Endothelial cell of umbilical vein (primary cell): ENCODE measurements around the gene MAP4K4. TPM values are rescaled to one million over a fixed set of nuclear protein-coding genes. Genes with fewer than 3 reads are reported as not detected.
A peak's percentile ranks its signal among the peaks of the same experiment; 100 is the strongest.

Experiments used
- BruUV-seq: library from RNA; stranded (reverse); fragments of 400-500 nt; replicated peaks from 2 replicates; lab custom pipeline; 2021; lab: Mats Ljungman, UMichigan
- CTCF ChIA-PET: fragments of 300-600, 350-600 bp; sonication (Branson Sonifier 250); formaldehyde crosslinking; loops from one replicate; lab custom pipeline; 2021; ENCODE audit warnings: antibody characterized with exemption, inconsistent platforms; lab: Charles Lee
- POLR2A ChIA-PET: fragments of 300-600, 350-600 bp; sonication (Branson Sonifier 250); formaldehyde crosslinking; loops from one replicate; lab custom pipeline; 2021; ENCODE audit warnings: antibody characterized with exemption, inconsistent platforms; lab: Charles Lee
- DNase-seq: peaks from one replicate; pipeline ENCODE4 v3.0.0-alpha.2; 2011; ENCODE audit warnings: low read depth, low spot score
- FAIRE-seq: peaks from 2 replicates; lab custom pipeline; 2011; peaks lifted over from hg19 to GRCh38; lab: Jason Lieb, UNC
- H2AFZ ChIP-seq: 2 replicates; pipeline ENCODE4 v1.6.0; 2012; ENCODE audit warnings: low read depth, low read length, control low read depth, inconsistent platforms
- H3K27ac ChIP-seq: 2 replicates; pipeline ENCODE4 v1.5.1; 2011; ENCODE audit warnings: low read depth, mild to moderate bottlenecking, control low read depth, low read length, moderate library complexity; ENCODE audit not compliant: insufficient read depth
- H3K27me3 ChIP-seq, 2 experiments: 2 replicates each; pipeline versions ENCODE4 v1.6.0 to v1.6.1; 2011; ENCODE audit warnings: low read length in 2 of 2, mixed read lengths in 1 of 2; ENCODE audit not compliant: control insufficient read depth in 2 of 2, insufficient read depth in 2 of 2
- H3K36me3 ChIP-seq, 2 experiments: 2 replicates in 1 of 2; 3 replicates in 1 of 2; pipeline ENCODE4 v1.5.1; 2011; ENCODE audit warnings: low read length in 2 of 2, mild to moderate bottlenecking in 1 of 2, moderate library complexity in 1 of 2; ENCODE audit not compliant: control insufficient read depth in 2 of 2, insufficient read depth in 2 of 2; ENCODE audit errors: extremely low read depth in 1 of 2
- H3K4me1 ChIP-seq: 3 replicates; pipeline ENCODE4 v1.5.1; 2011; ENCODE audit warnings: mild to moderate bottlenecking, low read length; ENCODE audit not compliant: control insufficient read depth, insufficient read depth; ENCODE audit errors: extremely low read depth
- H3K4me2 ChIP-seq: 2 replicates; pipeline ENCODE4 v1.6.1; 2011; ENCODE audit warnings: low read length, control low read depth, mixed read lengths; ENCODE audit not compliant: insufficient read depth
- H3K4me3 ChIP-seq, 3 experiments: fragments of 200-600 bp in 1 of 3; sonication (generic), shearing (Covaris generic) in 1 of 3; replicated peaks in 1 of 3; 2 replicates each; pipeline ENCODE4 v1.5.1; 2011 to 2016; ENCODE audit warnings: control low read depth in 3 of 3, low read length in 3 of 3, mild to moderate bottlenecking in 2 of 3, inconsistent platforms in 1 of 3, low read depth in 1 of 3, moderate library complexity in 1 of 3; ENCODE audit not compliant: insufficient read depth in 1 of 3
- H3K79me2 ChIP-seq: 2 replicates; pipeline ENCODE4 v1.6.0; 2012; ENCODE audit warnings: low read length, inconsistent platforms; ENCODE audit not compliant: control insufficient read depth, insufficient read depth
- H3K9ac ChIP-seq: replicated peaks from 2 replicates; pipeline ENCODE3; 2011; ENCODE audit warnings: low read length, control low read depth; ENCODE audit not compliant: insufficient read depth; ENCODE audit errors: extremely low read depth
- H3K9me1 ChIP-seq: replicated peaks from 3 replicates; pipeline ENCODE4 v1.6.0; 2011; ENCODE audit warnings: mild to moderate bottlenecking, low read length; ENCODE audit not compliant: control insufficient read depth, insufficient read depth; ENCODE audit errors: extremely low read depth
- H3K9me3 ChIP-seq: replicated peaks from 2 replicates; pipeline ENCODE4 v1.5.1; 2012; ENCODE audit warnings: low read length, inconsistent platforms; ENCODE audit not compliant: control insufficient read depth, insufficient read depth
- H4K20me1 ChIP-seq: replicated peaks from 2 replicates; pipeline ENCODE3; 2011; ENCODE audit warnings: mild to moderate bottlenecking, low read length; ENCODE audit not compliant: control insufficient read depth, insufficient read depth; ENCODE audit errors: extremely low read depth
- CTCF ChIP-seq, 2 donors: IDR thresholded peaks; 1 replicate in 1 of 2; 2 replicates in 1 of 2; pipeline ENCODE4 v1.5.1; 2011; ENCODE audit warnings: low read length in 2 of 2, mild to moderate bottlenecking in 2 of 2, moderate library complexity in 2 of 2, control low read depth in 1 of 2, inconsistent platforms in 1 of 2, low read depth in 1 of 2; ENCODE audit not compliant: insufficient read depth in 1 of 2; ENCODE audit errors: extremely low read depth in 1 of 2
- EZH2 ChIP-seq: IDR thresholded peaks from 2 replicates; pipeline ENCODE4 v1.6.1; 2012; ENCODE audit warnings: borderline replicate concordance, low read depth, mild to moderate bottlenecking, moderate library complexity, low read length, inconsistent platforms; ENCODE audit not compliant: severe bottlenecking
- FOS ChIP-seq: IDR thresholded peaks from 2 replicates; pipeline ENCODE4 v1.6.1; 2011; ENCODE audit warnings: mild to moderate bottlenecking, low read length, moderate library complexity, borderline replicate concordance; ENCODE audit not compliant: insufficient read depth
- GATA2 ChIP-seq: IDR thresholded peaks from 2 replicates; pipeline ENCODE4 v1.7.0; 2011; ENCODE audit warnings: low read depth, mild to moderate bottlenecking, moderate library complexity, mixed read lengths, low read length; ENCODE audit not compliant: insufficient read length, insufficient read depth
- JUN ChIP-seq: IDR thresholded peaks from 2 replicates; pipeline ENCODE4 v1.6.1; 2011; ENCODE audit warnings: borderline replicate concordance, low read depth; ENCODE audit not compliant: insufficient read length, insufficient read depth
- MAX ChIP-seq: IDR thresholded peaks from 2 replicates; pipeline ENCODE4 v1.6.1; 2011; ENCODE audit not compliant: insufficient read depth, insufficient read length
- MYC ChIP-seq: IDR thresholded peaks from one replicate; pipeline ENCODE4 v1.6.1; 2011; ENCODE audit warnings: mild to moderate bottlenecking, low read depth, low read length
- POLR2A ChIP-seq: IDR thresholded peaks from 2 replicates; pipeline ENCODE4 v1.6.1; 2012; ENCODE audit warnings: low read depth, mild to moderate bottlenecking, control low read depth, low read length
- POLR2AphosphoS5 ChIP-seq: IDR thresholded peaks from 2 replicates; pipeline ENCODE4 v1.6.1; 2012; ENCODE audit warnings: low read depth, mild to moderate bottlenecking, control low read depth, low read length, moderate library complexity; ENCODE audit not compliant: insufficient read depth
- dilution Hi-C: fragments of 300-500 bp; cut with MboI; formaldehyde crosslinking; loops from one replicate; pipeline ENCODE4 v1.15.0; 2019; ENCODE audit warnings: low sequenced_read_pairs; ENCODE audit not compliant: extremely low pct_ligation_motif_present
- intact Hi-C: fragments of 100-400 bp; cut with micrococcal nuclease; formaldehyde crosslinking; loops from one replicate; pipeline ENCODE4 v1.10.0; 2022
- polyA plus RNA-seq, 4 experiments: library from polyadenylated mRNA; depleted of rRNA in 3 of 4; stranded (reverse) in 3 of 4; unstranded in 1 of 4; fragments of >200 nt; gene quantifications; 2 replicates each; pipeline versions ENCODE4 v1.2.1 to v1.2.3, GENCODE V29; 2011 to 2012; ENCODE audit warnings: missing spikeins in 1 of 4
- total RNA-seq: library from RNA; stranded (reverse); gene quantifications from 2 replicates; pipeline ENCODE4 v1.2.3, GENCODE V29; 2021

Gene MAP4K4
- total and polyA plus RNA-seq, 2 donors (not counting 3 experiments of a cell fraction or from before 2014, with no cell fraction given), result 79.4 to 269 TPM

- Histone ChIP-seq H4K20me1 (peaks cover 18% of the 10 kb centered on the region), H2AFZ (no peak overlapping the region), H3K36me3 (peaks cover 4 to 10% of the 10 kb centered on the region in 2 experiments), H3K27me3 (no peaks in the 10 kb centered on the region), H3K9ac (no peak overlapping the region), H3K27ac (no peak overlapping the region), H3K4me3 (no peak overlapping the region), H3K79me2 (peaks cover 100% of the 10 kb centered on the region), H3K4me2 (peak overlapping the region; percentile 22), H3K9me3 (no peaks in the 10 kb centered on the region), H3K9me1 (no peaks in the 10 kb centered on the region), H3K4me1 (peaks cover 49% of the 10 kb centered on the region)
- ChIA-PET POLR2A (interaction anchor here (1.1 kb wide), 1 partner anchor 9 kb away, joined by 3 read pairs; no protein-coding TSS in a partner anchor), CTCF (interaction anchor here (1.0 to 2.5 kb wide), 4 partner anchors 9 to 242 kb away, joined by 3 to 13 read pairs (median 4); partner anchors contain the start of gene MAP4K4)
- no peak for DNase-seq
- dilution Hi-C loops (no loop called here), intact Hi-C loops (no loop called here)
- no peak for FAIRE-seq
- BruUV-seq, result no TSS peak
- TF ChIP-seq FOS (no peak), GATA2 (no peak), JUN (no peak), POLR2A (no peak), POLR2AphosphoS5 (no peak), MAX (no peak), EZH2 (no peak), CTCF (IDR thresholded peaks at IDR 0.05; ENCODE audit: extremely low read depth in 1 of 2, insufficient read depth in 1 of 2, low read depth in 1 of 2, low read length in 2 of 2) (no peak), MYC (no peak)
Observed at GRCh38 chr2:101706121-101706818, 8.8 kb downstream of the MAP4K4 start.
